HepG2 (cell line): ENCODE measurements around the gene CATSPERD. TPM values are rescaled to one million over a fixed set of nuclear protein-coding genes. Genes with fewer than 3 reads are reported as not detected.
A peak's percentile ranks its signal among the peaks of the same experiment; 100 is the strongest.

Experiments
- ATAC-seq: fragments of 200-7000 bp; cut with Tn5 transposase; 3 replicates; pipeline ENCODE4 v1.9.1; 2020; ENCODE audit warnings: mild to moderate bottlenecking, moderate library complexity
- BruUV-seq: library from RNA; stranded (reverse); fragments of 400-500 nt; replicated peaks from 2 replicates; lab custom pipeline; 2021; lab: Mats Ljungman, UMichigan
- CTCF ChIA-PET: fragments of 300-600 bp; formaldehyde crosslinking; extraction: SDS; loops from one replicate; lab custom pipeline; 2021; ENCODE audit warnings: low total read pairs, inconsistent platforms, low intra/inter-chr PET ratio; lab: Yijun Ruan, JAX
- POLR2A ChIA-PET: fragments of 350-600 bp; sonication (Branson Sonifier 250); formaldehyde crosslinking; loops from one replicate; lab custom pipeline; 2020; ENCODE audit warnings: antibody characterized with exemption, inconsistent platforms; lab: Yijun Ruan, JAX
- DNase-seq: peaks from one replicate; pipeline ENCODE4 v3.0.0-alpha.2; 2015; ENCODE audit warnings: low spot score
- FAIRE-seq: peaks from 3 replicates; lab custom pipeline; 2011; peaks lifted over from hg19 to GRCh38; lab: Jason Lieb, UNC
- H2AFZ ChIP-seq: one replicate; pipeline ENCODE4 v1.6.1; 2011; ENCODE audit warnings: low read length, inconsistent platforms
- H3K27ac ChIP-seq: fragments of 300-600 bp; 3 replicates; pipeline ENCODE4 v1.8.0; 2011; ENCODE audit warnings: mixed run types, mild to moderate bottlenecking, mixed read lengths, low read length, inconsistent platforms; ENCODE audit not compliant: insufficient read depth; ENCODE audit errors: extremely low read length
- H3K27me3 ChIP-seq, 2 experiments: fragments of 200-600 bp in 1 of 2; 2 replicates in 1 of 2; 3 replicates in 1 of 2; pipeline versions ENCODE4 v1.6.0 to v1.8.0; 2011; ENCODE audit warnings: low read length in 2 of 2, mild to moderate bottlenecking in 2 of 2, moderate library complexity in 2 of 2, inconsistent platforms in 1 of 2; ENCODE audit not compliant: insufficient read depth in 2 of 2, control insufficient read depth in 1 of 2
- H3K36me3 ChIP-seq, 2 experiments: fragments of 200-600 bp in 1 of 2; replicated peaks in 1 of 2; 2 replicates in 1 of 2; 3 replicates in 1 of 2; pipeline versions ENCODE4 v1.5.1 to v1.8.0; 2011; ENCODE audit warnings: low read length in 2 of 2, inconsistent platforms in 1 of 2; ENCODE audit not compliant: insufficient read depth in 2 of 2, control insufficient read depth in 1 of 2
- H3K4me1 ChIP-seq: 2 replicates; pipeline ENCODE4 v1.5.1; 2012; ENCODE audit warnings: low read length, inconsistent platforms; ENCODE audit not compliant: insufficient read depth
- H3K4me2 ChIP-seq: 2 replicates; pipeline ENCODE4 v1.6.0; 2011; ENCODE audit warnings: low read depth, low read length, inconsistent platforms
- H3K4me3 ChIP-seq, 3 experiments: fragments of 200-600 bp in 1 of 3; sonication (generic), shearing (Covaris generic) in 1 of 3; replicated peaks in 1 of 3; 2 replicates each; pipeline ENCODE4 v1.5.1; 2011 to 2016; ENCODE audit warnings: low read length in 3 of 3, inconsistent platforms in 2 of 3, low read depth in 2 of 3, mild to moderate bottlenecking in 2 of 3, control low read depth in 1 of 3, mixed read lengths in 1 of 3; ENCODE audit not compliant: insufficient read depth in 1 of 3
- H3K79me2 ChIP-seq: one replicate; pipeline ENCODE4 v1.6.1; 2011; ENCODE audit warnings: low read length, inconsistent platforms; ENCODE audit not compliant: insufficient read depth
- H3K9ac ChIP-seq: 2 replicates; pipeline ENCODE4 v1.6.0; 2011; ENCODE audit warnings: mild to moderate bottlenecking, low read depth, low read length, inconsistent platforms; ENCODE audit not compliant: insufficient read depth
- H3K9me3 ChIP-seq: 2 replicates; pipeline ENCODE4 v1.5.1; 2012; ENCODE audit warnings: mild to moderate bottlenecking, low read length
- H4K20me1 ChIP-seq: 2 replicates; pipeline ENCODE4 v1.6.0; 2011; ENCODE audit warnings: inconsistent platforms, mild to moderate bottlenecking, low read length, moderate library complexity; ENCODE audit not compliant: insufficient read depth
- CBX1 ChIP-seq: IDR thresholded peaks from one replicate; pipeline ENCODE4 v1.6.1; 2016; ENCODE audit warnings: antibody characterized with exemption, low read depth
- CBX5 ChIP-seq: sonication (generic); formaldehyde crosslinking; IDR thresholded peaks from 2 replicates; pipeline ENCODE4 v1.4.0; 2020; ENCODE audit warnings: missing genetic modification reagents, borderline replicate concordance
- CENPT ChIP-seq: sonication (generic); formaldehyde crosslinking; IDR thresholded peaks from 2 replicates; pipeline ENCODE4 v1.8.0; 2022; ENCODE audit warnings: low read depth, mild to moderate bottlenecking, moderate library complexity, missing genetic modification reagents
- GTF3A ChIP-seq: sonication (generic); formaldehyde crosslinking; conservative IDR thresholded peaks from 2 replicates; pipeline ENCODE4 v1.4.0; 2020; ENCODE audit warnings: mild to moderate bottlenecking, missing genetic modification reagents
- ISL2 ChIP-seq: sonication (generic); formaldehyde crosslinking; IDR thresholded peaks from 2 replicates; pipeline ENCODE4 v1.5.0; 2020; ENCODE audit warnings: missing genetic modification reagents
- JUN ChIP-seq: sonication (generic); formaldehyde crosslinking; IDR thresholded peaks from 2 replicates; pipeline ENCODE4 v1.4.0; 2020; ENCODE audit warnings: mild to moderate bottlenecking, missing genetic modification reagents
- KAT7 ChIP-seq: IDR thresholded peaks from 2 replicates; pipeline ENCODE4 v1.6.1; 2018; ENCODE audit warnings: borderline replicate concordance, missing compliant biosample characterization
- NR2F2 ChIP-seq: IDR thresholded peaks from 2 replicates; pipeline ENCODE4 v1.6.1; 2012; ENCODE audit warnings: low read depth, inconsistent platforms, borderline replicate concordance
- PHF8 ChIP-seq: sonication (generic); formaldehyde crosslinking; IDR thresholded peaks from 2 replicates; pipeline ENCODE4 v1.5.0; 2020; ENCODE audit warnings: missing genetic modification reagents
- RFX5 ChIP-seq: IDR thresholded peaks from 2 replicates; pipeline ENCODE4 v1.6.1; 2011; ENCODE audit warnings: low read depth, low read length, improper control_type of control experiment
- SETDB1 ChIP-seq: sonication (generic); formaldehyde crosslinking; IDR thresholded peaks from 2 replicates; pipeline ENCODE4 v1.5.1; 2020; ENCODE audit warnings: missing genetic modification reagents, mild to moderate bottlenecking, borderline replicate concordance
- TCF7 ChIP-seq: sonication (generic); IDR thresholded peaks from 2 replicates; pipeline ENCODE4 v1.6.1; 2016; ENCODE audit warnings: antibody characterized with exemption, low read depth
- TCF7L2 ChIP-seq: IDR thresholded peaks from 2 replicates; pipeline ENCODE4 v1.6.1; 2011; ENCODE audit warnings: mild to moderate bottlenecking, low read depth, low read length, moderate library complexity
- ZKSCAN1 ChIP-seq: fragments of 150-350 bp; IDR thresholded peaks from 2 replicates; pipeline ENCODE4 v1.6.1; 2014; ENCODE audit warnings: low read length
- ZMAT3 ChIP-seq: sonication (generic); formaldehyde crosslinking; conservative IDR thresholded peaks from 2 replicates; pipeline ENCODE4 v1.7.0; 2021; ENCODE audit warnings: missing genetic modification reagents
- ZNF44 ChIP-seq: sonication (generic); formaldehyde crosslinking; IDR thresholded peaks from 2 replicates; pipeline ENCODE4 v1.5.1; 2020; ENCODE audit warnings: mild to moderate bottlenecking, missing genetic modification reagents
- ZNF550 ChIP-seq: sonication (generic); formaldehyde crosslinking; IDR thresholded peaks from 2 replicates; pipeline ENCODE4 v1.4.0; 2020; ENCODE audit warnings: mild to moderate bottlenecking, missing genetic modification reagents, borderline replicate concordance
- ZNF556 ChIP-seq: sonication (generic); formaldehyde crosslinking; IDR thresholded peaks from 2 replicates; pipeline ENCODE4 v1.4.0; 2020; ENCODE audit warnings: mild to moderate bottlenecking, missing genetic modification reagents, borderline replicate concordance
- WGBS: methylation state at CpG from one replicate; pipeline ENCODE4 v1.1.6; 2017; ENCODE audit warnings: low lambda C conversion rate; 5-methylcytosine and 5-hydroxymethylcytosine counted together
- in situ Hi-C: cut with HindIII; loops from 2 replicates; pipeline ENCODE4 v1.10.0; 2017; ENCODE audit warnings: low pct_unique_long_range_greater_than_20kb; ENCODE audit not compliant: extremely low pct_ligation_motif_present
- intact Hi-C: fragments of 100-400 bp; cut with micrococcal nuclease; formaldehyde crosslinking; loops from one replicate; pipeline ENCODE4 v1.10.0; 2022; ENCODE audit not compliant: unreplicated experiment
- polyA plus RNA-seq, 8 experiments: library from polyadenylated mRNA; depleted of rRNA in 3 of 8; stranded (reverse) in 7 of 8; unstranded in 1 of 8; fragments of >200 nt; fragmentation: Illumina TruSeq in 4 of 8; extraction: Trizol in 4 of 8; gene quantifications; 2 replicates each; pipeline versions ENCODE4 v1.2.1 to v1.2.3, GENCODE V29; 2011 to 2016; ENCODE audit warnings: low read depth in 4 of 8, missing spikeins in 1 of 8, mixed read lengths in 1 of 8; ENCODE audit not compliant: insufficient read depth in 1 of 8
- total RNA-seq, 5 experiments: library from RNA; depleted of rRNA; stranded (reverse); fragments of >200 nt; fragmentation: Illumina TruSeq; extraction: Trizol; gene quantifications; 2 replicates each; pipeline ENCODE4 v1.2.3, GENCODE V29; 2016; ENCODE audit warnings: low read depth in 1 of 5
- TF ChIP-seq, protein P1 (sequence below): sonication (generic); formaldehyde crosslinking; IDR thresholded peaks from 2 replicates; pipeline ENCODE4 v1.8.1; 2023; ENCODE audit warnings: mild to moderate bottlenecking, moderate library complexity, missing genetic modification reagents
- TF ChIP-seq, protein P2 (sequence below): sonication (generic); formaldehyde crosslinking; IDR thresholded peaks from 2 replicates; pipeline ENCODE4 v1.5.1; 2020; ENCODE audit warnings: mild to moderate bottlenecking, missing genetic modification reagents, borderline replicate concordance

Gene CATSPERD
- total and polyA plus RNA-seq, 2 of the 13 experiments (the other 11 are each of a cell fraction or from before 2014, with no cell fraction given), result 0.04 TPM; not detected in 1

DNA sequence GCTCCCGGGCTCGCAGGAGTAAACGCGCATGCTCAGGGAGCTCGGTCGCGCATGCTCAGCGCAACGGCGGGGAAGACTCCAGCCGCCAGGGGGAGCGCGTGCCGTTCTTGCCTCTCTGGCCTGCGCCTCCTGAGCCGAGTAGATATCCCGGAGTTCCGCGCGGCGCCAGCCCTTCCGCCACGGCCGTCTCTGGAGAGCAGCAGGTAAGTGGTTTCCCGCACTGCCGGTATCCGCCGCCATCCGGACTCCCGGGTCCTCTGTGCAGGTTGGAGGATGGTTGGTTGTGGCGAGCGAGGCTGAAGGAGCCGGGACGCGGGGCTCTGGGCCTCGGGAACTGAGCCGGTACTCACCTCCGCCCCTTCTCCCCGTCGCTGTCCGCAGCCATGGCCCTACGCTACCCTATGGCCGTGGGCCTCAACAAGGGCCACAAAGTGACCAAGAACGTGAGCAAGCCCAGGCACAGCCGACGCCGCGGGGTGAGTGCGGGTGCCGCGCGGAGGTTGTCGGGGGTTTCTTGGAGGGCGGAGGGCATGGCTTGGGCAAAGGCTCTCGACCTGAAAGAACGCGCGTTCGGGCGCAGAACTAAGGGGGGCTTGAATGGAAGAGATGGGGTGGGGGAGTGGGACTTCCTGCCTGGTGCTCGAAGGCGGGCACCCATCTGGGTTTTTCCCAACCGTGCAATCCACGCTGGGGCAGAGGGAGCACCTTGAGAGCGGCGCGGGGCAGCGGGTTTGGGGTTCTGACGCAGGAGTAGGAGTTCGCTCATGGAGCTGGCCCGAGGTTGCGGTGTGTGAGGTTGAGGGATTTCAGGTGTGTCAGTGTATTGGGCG, 30.1 kb upstream of the CATSPERD start, which contains the start of gene RPL36 (continued):
- TF ChIP-seq, protein P1, sequence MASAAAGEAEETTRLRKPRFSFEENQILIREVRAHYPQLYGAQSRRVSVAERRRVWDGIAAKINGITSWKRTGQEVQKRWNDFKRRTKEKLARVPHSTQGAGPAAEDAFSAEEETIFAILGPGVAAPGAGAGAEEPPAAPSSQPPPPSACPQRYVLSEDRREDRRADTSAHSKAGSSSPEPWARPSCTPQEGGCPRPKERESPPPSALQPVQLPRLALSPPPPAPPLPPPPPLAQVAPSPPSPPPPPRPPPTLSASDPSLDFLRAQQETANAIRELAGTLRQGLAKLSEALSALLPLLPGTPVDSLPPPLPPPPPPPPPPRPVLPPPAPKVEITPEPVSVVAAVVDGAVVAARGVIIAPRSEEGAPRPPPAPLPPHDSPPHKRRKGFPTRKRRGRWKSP (CRISPR knock-in tag), result peak; percentile 90; the same call in 1 of the 2 replicates
- peak; percentile 96 for TF ChIP-seq PHF8 (CRISPR knock-in tag)

DNA sequence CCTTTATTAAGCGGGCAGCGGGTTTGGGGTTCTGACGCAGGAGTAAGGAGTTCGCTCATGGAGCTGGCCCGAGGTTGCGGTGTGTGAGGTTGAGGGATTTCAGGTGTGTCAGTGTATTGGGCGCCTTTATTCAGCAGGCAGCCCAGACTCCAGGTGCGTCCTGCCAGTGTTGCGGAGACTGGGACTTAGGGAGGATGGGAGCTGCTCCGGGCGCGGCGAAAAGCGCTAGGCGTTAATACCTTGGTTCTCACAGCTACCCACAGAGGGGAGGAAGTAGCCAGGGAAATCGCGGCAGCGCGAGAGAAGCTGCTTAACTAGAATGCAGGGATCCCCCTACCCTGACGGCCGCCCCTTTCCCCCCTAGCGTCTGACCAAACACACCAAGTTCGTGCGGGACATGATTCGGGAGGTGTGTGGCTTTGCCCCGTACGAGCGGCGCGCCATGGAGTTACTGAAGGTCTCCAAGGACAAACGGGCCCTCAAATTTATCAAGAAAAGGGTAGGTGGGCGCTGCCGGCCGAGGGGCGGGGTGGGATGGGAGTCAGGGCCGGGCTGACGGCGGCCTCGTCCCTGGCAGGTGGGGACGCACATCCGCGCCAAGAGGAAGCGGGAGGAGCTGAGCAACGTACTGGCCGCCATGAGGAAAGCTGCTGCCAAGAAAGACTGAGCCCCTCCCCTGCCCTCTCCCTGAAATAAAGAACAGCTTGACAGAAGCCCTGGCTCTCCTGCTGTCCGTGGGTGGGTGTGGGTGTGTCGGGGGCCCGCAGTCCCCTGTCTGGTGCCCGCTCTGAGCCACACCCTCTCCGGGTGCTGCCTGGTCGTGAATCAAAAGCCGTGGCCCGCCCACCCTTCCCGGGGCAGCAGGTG, 29.2 kb upstream of the CATSPERD start:
- POLR2A ChIA-PET, result interaction anchor here (0.6 to 3.7 kb wide), 8 partner anchors 11 to 280 kb away, joined by 3 to 95 read pairs (median 4); partner anchors contain the start of genes CATSPERD, LONP1, SAFB and SAFB2
- WGBS, result 4% methylated on average over 20 of the region's 54 CpGs
- TF ChIP-seq CBX1, result no peak
- no peak for TF ChIP-seq ZNF44 (CRISPR knock-in tag)
- no peak for TF ChIP-seq JUN (CRISPR knock-in tag)
- TF ChIP-seq ZNF550 (CRISPR knock-in tag), result no peak
- no peak for TF ChIP-seq NR2F2
- TF ChIP-seq GTF3A (CRISPR knock-in tag), result no peak
- TF ChIP-seq, protein P2, sequence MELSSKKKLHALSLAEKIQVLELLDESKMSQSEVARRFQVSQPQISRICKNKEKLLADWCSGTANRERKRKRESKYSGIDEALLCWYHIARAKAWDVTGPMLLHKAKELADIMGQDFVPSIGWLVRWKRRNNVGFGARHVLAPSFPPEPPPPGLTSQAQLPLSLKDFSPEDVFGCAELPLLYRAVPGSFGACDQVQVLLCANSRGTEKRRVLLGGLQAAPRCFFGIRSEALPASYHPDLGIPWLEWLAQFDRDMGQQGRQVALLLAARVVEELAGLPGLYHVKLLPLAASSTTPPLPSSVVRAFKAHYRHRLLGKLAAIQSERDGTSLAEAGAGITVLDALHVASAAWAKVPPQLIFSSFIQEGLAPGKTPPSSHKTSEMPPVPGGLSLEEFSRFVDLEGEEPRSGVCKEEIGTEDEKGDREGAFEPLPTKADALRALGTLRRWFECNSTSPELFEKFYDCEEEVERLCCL (CRISPR knock-in tag), result no peak
- TF ChIP-seq TCF7, result no peak
- 0 out of 2 replicates have a peak, but pooled peaks have one; percentile 17 for TF ChIP-seq ISL2 (CRISPR knock-in tag)
- TF ChIP-seq TCF7L2, result no peak
- no peak for TF ChIP-seq ZNF556 (CRISPR knock-in tag)
- TF ChIP-seq RFX5, result no peak
- no peak; the same call in 1 of the 2 replicates for TF ChIP-seq ZMAT3 (CRISPR knock-in tag)
- no peak for TF ChIP-seq CBX5 (CRISPR knock-in tag)
- no peak for TF ChIP-seq CENPT (CRISPR knock-in tag)
- TF ChIP-seq SETDB1 (CRISPR knock-in tag), result no peak
- TF ChIP-seq ZKSCAN1, result no peak
- TF ChIP-seq KAT7, result no peak

More for the DNA sequence above, 29.2 kb upstream of the CATSPERD start:
- Histone ChIP-seq H3K4me2 (peak overlapping the region; percentile 79), H3K4me3 (peak overlapping the region; percentile 88 to 94 (median 89)), H3K4me1 (peaks cover 28% of the 10 kb centered on the region), H3K79me2 (peaks cover 33% of the 10 kb centered on the region), H3K9ac (peak overlapping the region; percentile 94), H3K36me3 (peaks cover 20 to 49% of the 10 kb centered on the region in 2 experiments), H4K20me1 (peaks cover 38% of the 10 kb centered on the region), H3K27me3 (no peaks in the 10 kb centered on the region; a peak in 1 of 5 replicates), H3K27ac (peak overlapping the region; percentile 92), H3K9me3 (no peaks in the 10 kb centered on the region), H2AFZ (no peak overlapping the region)
- intact Hi-C loops, result no loop called here
- FAIRE-seq, result no peak
- TSS peak; percentile 83 for BruUV-seq
- CTCF ChIA-PET, result no interaction called here
- peak; percentile 1; the same call in 2 of the 3 replicates for ATAC-seq
- DNase-seq, result no peak
- in situ Hi-C loops, result no loop called here
